Coronary artery (tissue), 2 donors: ENCODE data around the gene THADA.
"Not testable (repeated sequence)": the region's sequence is repeated elsewhere in the genome, so short reads cannot be mapped to it uniquely, and the experiment has no call there.

ENCODE experiments used
- DNase-seq: peaks from one replicate; pipeline ENCODE4 v3.0.0-alpha.2; 2017; ENCODE audit warnings: low spot score
- H3K27ac ChIP-seq, 2 donors: fragments of 200-600 bp; sonication (generic); one replicate each; pipeline ENCODE4 v1.5.1; 2016 to 2019
- H3K4me3 ChIP-seq: fragments of 200-600 bp; sonication (generic); 2 replicates; pipeline ENCODE4 v1.5.1; 2016; ENCODE audit warnings: mild to moderate bottlenecking, moderate library complexity
- CTCF ChIP-seq: fragments of 200-600 bp; sonication (generic); IDR thresholded peaks from one replicate; pipeline ENCODE4 v1.5.1; 2019; ENCODE audit warnings: antibody characterized with exemption

THADA gene

GRCh38 chr2:43388371-43388770 is 207.5 kb downstream of the THADA start:
- no peak for TF ChIP-seq CTCF
- Histone ChIP-seq H3K4me3 (no peak overlapping the region), H3K27ac (no peak overlapping the region)
- no peak for DNase-seq

GRCh38 chr2:43387092-43388062 is 208.5 kb downstream of the THADA start:
- no peak for DNase-seq
- H3K4me3 ChIP-seq, result peak overlapping the region; percentile 11
- TF ChIP-seq CTCF, result no peak
- H3K27ac ChIP-seq, result peak overlapping the region in 1 of 2 donors; percentile 54

GRCh38 chr2:43386679-43387078 is 209.2 kb downstream of the THADA start:
- H3K27ac ChIP-seq, H3K4me3 ChIP-seq, DNase-seq: not testable (repeated sequence)

GRCh38 chr2:43384143-43384542 is 211.7 kb downstream of the THADA start:
- no peak for DNase-seq
- H3K27ac ChIP-seq, result no peak overlapping the region
- H3K4me3 ChIP-seq, result no peak overlapping the region
- TF ChIP-seq CTCF, result no peak

- DNase-seq, result no peak
- TF ChIP-seq CTCF, result no peak
- Histone ChIP-seq H3K4me3 (no peak overlapping the region), H3K27ac (no peak overlapping the region)
Measured at GRCh38 chr2:43383533-43383932, 212.3 kb downstream of the THADA start.

GRCh38 chr2:43379494-43379893 is 216.3 kb downstream of the THADA start:
- DNase-seq, result no peak
- H3K27ac ChIP-seq, result no peak overlapping the region
- H3K4me3 ChIP-seq, result no peak overlapping the region
- no peak for TF ChIP-seq CTCF

- H3K27ac ChIP-seq, result no peak overlapping the region
- H3K4me3 ChIP-seq, result no peak overlapping the region
- no peak for TF ChIP-seq CTCF
- DNase-seq, result no peak
Measured at GRCh38 chr2:43377327-43377726, 218.5 kb downstream of the THADA start.
